BLaER1 (cell line): Measurements from ENCODE around the gene API5.

ENCODE experiments used
- H3K27ac ChIP-seq: shearing (Covaris generic); formaldehyde crosslinking; 2 replicates; pipeline ENCODE4 v1.8.1; 2022
- H3K27me3 ChIP-seq: shearing (Covaris generic); formaldehyde crosslinking; 2 replicates; pipeline ENCODE4 v1.8.1; 2022
- H3K36me3 ChIP-seq: shearing (Covaris generic); formaldehyde crosslinking; 2 replicates; pipeline ENCODE4 v1.8.1; 2022
- H3K4me1 ChIP-seq: shearing (Covaris generic); formaldehyde crosslinking; 2 replicates; pipeline ENCODE4 v1.8.1; 2022
- H3K4me2 ChIP-seq: shearing (Covaris generic); formaldehyde crosslinking; 2 replicates; pipeline ENCODE4 v1.8.1; 2022
- H3K4me3 ChIP-seq: shearing (Covaris generic); formaldehyde crosslinking; 2 replicates; pipeline ENCODE4 v1.8.1; 2022
- H3K9ac ChIP-seq: shearing (Covaris generic); formaldehyde crosslinking; 2 replicates; pipeline ENCODE4 v1.8.1; 2022
- H3K9me3 ChIP-seq: shearing (Covaris generic); formaldehyde crosslinking; 2 replicates; pipeline ENCODE4 v1.8.1; 2022
- H4K20me1 ChIP-seq: shearing (Covaris generic); formaldehyde crosslinking; 2 replicates; pipeline ENCODE4 v1.8.1; 2022
- Cebpa-rat ChIP-seq: shearing (Covaris generic); IDR thresholded peaks from 2 replicates; pipeline ENCODE4 v1.8.1; 2022

API5 gene

DNA sequence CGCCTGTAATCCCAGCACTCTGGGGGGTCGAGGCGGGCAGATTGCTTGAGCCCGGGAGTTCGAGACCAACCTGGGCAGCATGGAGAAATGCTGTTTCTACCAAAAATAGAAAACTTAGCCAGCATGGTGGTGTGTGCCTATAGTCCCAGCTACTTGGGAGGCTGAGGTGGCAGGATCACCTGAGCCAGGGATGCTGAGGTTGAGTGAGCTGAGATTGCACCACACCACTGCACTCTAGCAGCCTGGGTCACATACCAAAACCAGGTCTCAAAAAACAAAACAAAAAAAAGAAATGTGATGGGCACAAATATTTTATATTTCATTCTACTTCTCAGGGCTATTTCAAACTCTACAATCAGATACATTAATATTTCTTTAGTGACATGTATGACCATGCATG is 72.6 kb downstream of the API5 start:
- H3K9ac ChIP-seq, result no peak overlapping the region
- no peak for TF ChIP-seq Cebpa-rat
- H3K4me2 ChIP-seq, result no peak overlapping the region
- H3K4me1 ChIP-seq, result no peaks in the 10 kb centered on the region
- H4K20me1 ChIP-seq, result 0 out of 2 replicates have a peak, but pooled peaks cover 9% of the 10 kb centered on the region
- H3K27ac ChIP-seq, result no peak overlapping the region
- H3K27me3 ChIP-seq, result no peaks in the 10 kb centered on the region
- peaks cover 62% of the 10 kb centered on the region for H3K36me3 ChIP-seq
- H3K9me3 ChIP-seq, result no peaks in the 10 kb centered on the region
- no peak overlapping the region for H3K4me3 ChIP-seq

DNA sequence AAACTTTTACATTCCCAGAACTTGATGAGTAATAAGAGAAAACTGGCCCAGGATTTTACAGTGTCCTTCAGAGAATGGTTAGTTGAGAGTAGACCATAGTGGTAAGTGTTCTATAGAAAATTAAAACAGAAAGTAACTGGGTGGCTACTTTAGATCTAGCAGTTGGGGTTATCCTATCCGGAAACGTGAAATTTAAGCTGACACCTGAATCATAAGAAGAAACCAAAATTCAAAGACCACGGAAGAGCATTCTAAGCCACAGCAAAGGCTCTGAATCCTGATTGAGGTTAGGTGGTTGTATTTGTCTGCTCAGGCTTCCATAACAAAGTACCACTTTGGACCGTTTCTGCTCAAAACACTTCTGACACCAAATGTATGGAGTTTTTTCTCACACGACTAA is 80.9 kb downstream of the API5 start:
- no peak overlapping the region for H3K9ac ChIP-seq
- H3K4me1 ChIP-seq, result no peaks in the 10 kb centered on the region
- H3K9me3 ChIP-seq, result no peaks in the 10 kb centered on the region
- H4K20me1 ChIP-seq, result 0 out of 2 replicates have a peak, but pooled peaks cover 9% of the 10 kb centered on the region
- H3K27me3 ChIP-seq, result no peaks in the 10 kb centered on the region
- no peak overlapping the region for H3K27ac ChIP-seq
- no peak for TF ChIP-seq Cebpa-rat
- H3K36me3 ChIP-seq, result peaks cover 79% of the 10 kb centered on the region
- no peak overlapping the region for H3K4me2 ChIP-seq
- no peak overlapping the region for H3K4me3 ChIP-seq

DNA sequence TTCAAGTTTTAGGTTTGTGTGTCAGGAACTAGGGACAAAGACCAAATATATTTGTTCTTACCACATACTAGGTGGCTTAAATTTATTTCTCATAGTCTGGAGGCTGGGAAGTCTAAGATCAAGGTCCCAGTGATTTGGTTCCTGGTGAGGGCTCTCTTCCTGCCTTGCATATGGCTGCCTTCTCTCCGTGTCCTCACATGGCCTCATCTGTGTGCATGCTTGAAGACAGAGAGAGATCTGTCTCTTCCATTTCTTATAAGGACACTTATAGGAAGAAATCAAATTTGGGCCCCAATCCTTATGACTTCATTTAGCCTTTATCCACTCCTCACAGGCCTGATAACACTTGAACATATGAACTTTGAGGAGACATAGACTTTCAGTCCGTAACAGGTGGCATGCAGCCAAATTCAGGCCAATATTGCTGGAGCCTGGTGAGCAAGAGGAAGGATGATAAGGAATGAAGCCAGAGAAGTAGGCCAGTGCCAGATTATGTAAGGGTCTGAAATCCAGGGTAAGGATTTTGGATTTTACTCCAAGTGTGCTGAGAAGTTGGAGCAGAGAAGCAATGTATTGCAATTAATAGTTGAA is 82.1 kb downstream of the API5 start:
- Histone ChIP-seq H3K9me3 (no peaks in the 10 kb centered on the region), H3K27me3 (no peaks in the 10 kb centered on the region), H3K36me3 (peaks cover 85% of the 10 kb centered on the region), H3K27ac (no peak overlapping the region), H3K9ac (no peak overlapping the region), H4K20me1 (0 out of 2 replicates have a peak, but pooled peaks cover 4% of the 10 kb centered on the region), H3K4me1 (no peaks in the 10 kb centered on the region), H3K4me3 (no peak overlapping the region), H3K4me2 (no peak overlapping the region)
- TF ChIP-seq Cebpa-rat, result no peak
